Measurements from ENCODE around the gene RPS4Y1.

DNA sequence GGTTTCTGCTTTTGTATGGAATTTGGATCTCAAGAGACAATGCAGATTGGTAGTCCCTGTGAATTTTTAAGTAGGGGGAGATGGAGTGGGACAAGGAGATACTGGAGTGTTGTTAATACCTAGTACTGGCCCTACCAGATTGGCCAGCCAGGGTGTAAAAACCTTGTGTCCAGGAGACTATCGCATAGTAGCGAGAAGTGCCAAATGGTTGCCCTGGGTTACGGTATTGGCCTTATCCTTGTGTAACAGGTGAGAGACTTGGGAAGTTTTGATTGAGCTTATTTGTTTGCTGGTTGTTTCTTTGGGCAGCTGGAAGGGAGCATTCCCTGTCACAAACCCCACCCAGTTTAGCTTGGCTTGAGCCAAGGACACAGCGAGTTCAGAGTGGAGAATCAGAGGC, 5.4 kb downstream of the RPS4Y1 start:
- no peak for TF ChIP-seq EZH2 (IDR thresholded peaks at IDR 0.05; ENCODE audit: borderline replicate concordance, low read depth, low read length, severe bottlenecking)
- TF ChIP-seq CTCF (IDR thresholded peaks at IDR 0.05; ENCODE audit: extremely low read depth in 1 of 2, insufficient read depth in 1 of 2, low read depth in 1 of 2, low read length in 2 of 2) = no peak
- TF ChIP-seq, protein P1, sequence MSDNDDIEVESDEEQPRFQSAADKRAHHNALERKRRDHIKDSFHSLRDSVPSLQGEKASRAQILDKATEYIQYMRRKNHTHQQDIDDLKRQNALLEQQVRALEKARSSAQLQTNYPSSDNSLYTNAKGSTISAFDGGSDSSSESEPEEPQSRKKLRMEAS (IDR thresholded peaks at IDR 0.05; ENCODE audit: insufficient read depth, insufficient read length) = no peak

Measured in endothelial cell of umbilical vein (primary cell).